Astrocyte of the cerebellum (primary cell): ENCODE measurements around the gene DIS3L.

ENCODE experiments used
- DNase-seq: peaks from one replicate; pipeline ENCODE4 v3.0.0-alpha.2; 2011; ENCODE audit warnings: low read depth
- H3K4me3 ChIP-seq: 2 replicates; pipeline ENCODE4 v1.5.1; 2011; ENCODE audit warnings: mild to moderate bottlenecking, low read depth, low read length, moderate library complexity
- CTCF ChIP-seq: IDR thresholded peaks from 2 replicates; pipeline ENCODE4 v1.5.1; 2012; ENCODE audit warnings: low read length, low read depth, moderate library complexity, mild to moderate bottlenecking; ENCODE audit errors: missing control alignments
- in situ Hi-C: cut with HindIII; loops from 2 replicates; pipeline ENCODE4 v1.10.0; 2017; ENCODE audit warnings: low sequenced_read_pairs

The DIS3L gene

DNA sequence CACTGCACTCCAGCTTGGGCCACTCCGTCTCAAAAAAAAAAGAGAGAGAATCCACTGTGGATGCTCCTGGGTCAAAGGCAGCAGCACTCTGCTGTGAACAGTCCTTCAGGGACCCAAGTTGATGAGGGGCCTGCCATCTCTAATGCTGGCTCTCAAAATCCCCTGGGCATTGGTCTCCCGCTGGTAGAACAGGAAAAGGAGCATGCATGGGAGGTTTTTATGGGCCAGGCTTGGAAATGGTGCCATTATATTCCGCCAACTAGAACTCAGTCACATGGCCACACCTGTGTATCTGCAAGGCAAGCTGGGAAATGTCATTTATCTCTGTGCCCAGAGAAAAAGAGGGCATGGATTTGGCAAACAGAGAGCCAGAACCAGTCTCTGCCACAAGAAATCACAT is 3.4 kb upstream of the DIS3L start:
- in situ Hi-C loops: no loop called here
- no peak overlapping the region for H3K4me3 ChIP-seq
- DNase-seq: no peak
- no peak for TF ChIP-seq CTCF

DNA sequence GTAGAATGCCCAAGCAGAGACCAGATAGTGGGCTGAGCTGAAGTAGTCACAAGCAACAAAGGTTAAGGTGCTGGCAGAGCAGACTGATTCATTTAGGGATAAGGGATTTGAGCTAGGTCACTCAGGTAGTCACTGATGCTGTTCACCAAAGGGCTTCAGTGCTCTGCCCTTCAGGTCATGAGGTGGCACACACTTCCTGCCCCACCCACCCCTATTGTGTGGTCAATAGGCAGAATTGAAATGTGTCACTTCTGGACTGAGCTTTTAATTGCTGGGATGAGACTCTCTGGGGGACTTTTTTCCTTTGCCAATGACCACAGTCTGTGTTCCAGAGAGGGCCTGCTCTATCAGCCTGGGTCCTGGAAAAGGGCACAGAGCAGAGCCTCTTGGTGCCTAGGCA is 2.9 kb upstream of the DIS3L start:
- DNase-seq: no peak
- no peak overlapping the region for H3K4me3 ChIP-seq
- in situ Hi-C loops: no loop called here
- no peak for TF ChIP-seq CTCF

- in situ Hi-C loops: no loop called here
- TF ChIP-seq CTCF: no peak
- no peak for DNase-seq
- H3K4me3 ChIP-seq: no peak overlapping the region
Measured at GRCh38 chr15:66291816-66292570, 1.4 kb upstream of the DIS3L start.

DNA sequence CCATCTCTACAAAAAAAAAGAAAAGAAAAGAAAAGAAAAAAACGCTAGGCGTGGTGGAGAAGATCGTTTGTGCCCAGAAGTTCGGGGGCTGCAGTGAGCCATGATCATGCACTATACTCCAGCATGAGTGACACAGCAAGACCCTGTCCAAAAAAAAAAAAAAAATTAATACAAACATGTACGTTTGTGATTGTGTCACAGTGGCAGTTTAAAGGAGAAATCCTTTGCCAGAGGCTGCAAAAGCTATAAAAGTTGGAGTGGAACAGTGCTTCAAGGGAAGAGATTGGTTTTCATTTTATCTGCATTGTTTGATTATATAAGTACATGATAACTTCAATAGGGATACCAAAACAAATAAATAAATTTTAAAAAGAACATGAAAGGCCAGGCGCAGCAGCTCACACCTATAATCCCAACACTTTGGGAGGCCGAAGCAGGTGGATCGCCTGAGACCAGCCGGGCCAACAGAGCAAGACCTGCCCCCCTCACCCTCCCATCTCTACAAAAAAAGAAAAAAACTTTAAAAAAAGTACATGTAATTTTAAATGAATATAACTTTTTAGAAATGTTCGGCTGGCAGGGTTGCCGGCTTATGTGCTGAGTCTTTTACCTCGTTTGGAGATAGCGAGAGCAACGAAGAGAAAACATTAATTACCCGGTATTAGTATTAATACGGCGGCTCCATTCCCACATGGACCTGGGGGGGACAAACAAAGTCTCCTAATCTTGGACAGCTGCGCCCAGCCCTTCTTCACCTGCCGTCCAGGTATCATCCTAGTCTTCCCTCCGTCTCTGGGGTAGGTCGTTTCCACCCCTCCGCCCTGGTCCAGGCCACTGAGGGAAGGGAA is 573 bp upstream of the DIS3L start:
- H3K4me3 ChIP-seq: peak overlapping the region; percentile 51
- in situ Hi-C loops: no loop called here
- no peak for TF ChIP-seq CTCF

GRCh38 chr15:66294157-66294931 is 976 bp downstream of the DIS3L start:
- peak; percentile 54 for DNase-seq

More for the DNA sequence above, 573 bp upstream of the DIS3L start:
- DNase-seq: no peak

More at GRCh38 chr15:66294157-66294931, 976 bp downstream of the DIS3L start:
- in situ Hi-C loops: no loop called here
- H3K4me3 ChIP-seq: peak overlapping the region; percentile 51
- no peak for TF ChIP-seq CTCF
